KBM-7 (cell line): ENCODE measurements around the gene ENOX1.

Experiments
- DNase-seq: peaks from one replicate; pipeline ENCODE4 v3.0.0-alpha.2; 2015
- in situ Hi-C: fragments of 300-500 bp; cut with MboI; formaldehyde crosslinking; loops from 2 replicates; pipeline ENCODE4 v1.14.3; 2020; ENCODE audit warnings: low sequenced_read_pairs, low pct_unique_long_range_greater_than_20kb, mixed read lengths

The ENOX1 gene

DNA sequence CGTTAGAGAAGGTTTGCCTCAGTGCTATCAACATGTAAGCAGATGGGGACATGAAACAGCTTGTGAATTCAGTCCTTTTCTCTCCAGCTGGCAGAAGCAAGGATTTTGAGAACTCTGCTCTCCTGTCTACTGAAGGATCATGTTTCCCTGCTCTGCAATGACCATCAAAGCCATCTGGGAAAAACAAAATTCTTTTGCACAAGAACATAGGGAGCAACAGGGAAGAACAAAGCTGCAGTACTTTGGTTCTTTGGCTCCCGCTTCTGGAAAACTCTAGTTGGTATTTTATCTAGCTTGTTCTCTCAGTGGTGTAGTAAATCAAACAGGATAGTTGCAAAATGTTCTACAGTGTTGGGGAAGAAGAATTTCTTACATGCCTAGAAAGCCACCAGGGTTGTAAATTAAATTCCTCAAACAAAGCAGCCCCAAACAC is 270.4 kb downstream of the ENOX1 start:
- no peak for DNase-seq
- in situ Hi-C loops, result no loop called here

DNA sequence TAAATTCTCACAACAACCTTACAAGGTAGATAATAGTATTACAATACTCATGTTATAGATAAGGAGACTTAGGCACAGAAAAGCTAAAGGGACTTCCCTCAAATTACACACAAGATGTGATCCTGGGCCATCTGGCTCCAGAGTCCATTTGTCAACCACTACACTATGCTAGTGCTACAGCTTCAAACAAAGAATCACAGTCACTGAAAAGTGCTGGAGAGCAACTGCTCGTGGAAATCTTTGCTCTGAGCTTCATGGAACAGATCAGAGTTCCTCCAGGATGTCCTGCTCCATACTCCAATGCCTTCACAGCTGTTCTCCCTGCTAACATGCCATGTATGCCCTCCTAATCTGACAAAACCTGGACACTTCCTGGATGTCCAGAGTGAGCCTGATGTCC is 271.2 kb downstream of the ENOX1 start:
- in situ Hi-C loops, result no loop called here

DNA sequence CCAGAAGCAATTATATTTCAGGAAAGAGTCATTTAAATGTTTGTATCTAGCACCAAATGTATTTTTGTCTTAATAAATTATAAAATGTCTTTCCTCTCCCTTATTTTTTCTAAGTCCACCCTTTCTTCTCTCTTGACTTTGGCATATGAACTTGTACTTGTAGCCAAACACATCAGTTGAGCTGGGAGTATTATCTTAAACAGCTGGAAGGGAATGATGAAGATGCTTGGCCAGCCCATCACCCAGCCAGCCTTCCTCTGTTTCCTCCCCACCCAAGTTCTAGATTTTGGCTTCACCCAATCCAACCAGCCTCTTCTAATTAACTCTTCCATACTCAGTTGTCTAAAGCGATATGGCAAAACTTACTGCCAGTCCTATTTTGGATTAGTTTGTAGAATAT is 272.5 kb downstream of the ENOX1 start:
- in situ Hi-C loops, result no loop called here
- DNase-seq, result no peak

More for the DNA sequence above, 271.2 kb downstream of the ENOX1 start:
- no peak for DNase-seq

DNA sequence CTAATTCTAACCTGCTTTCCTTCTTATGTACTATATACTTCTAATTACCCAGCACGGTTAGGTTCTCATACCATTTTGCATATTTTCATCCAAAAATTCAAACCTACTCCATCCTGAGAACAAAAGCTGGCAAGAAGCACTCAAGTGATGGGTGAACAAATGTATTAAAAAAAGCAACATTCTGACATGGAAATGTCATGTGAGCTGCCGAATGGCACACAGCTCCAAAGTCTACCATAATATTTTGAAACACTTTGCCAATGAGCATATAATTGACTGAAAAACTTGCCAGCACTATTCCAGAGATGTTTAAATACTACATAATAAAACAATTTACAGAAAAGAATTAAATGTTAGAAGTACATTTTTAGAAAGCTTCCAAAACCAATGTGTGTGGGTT is 274.6 kb downstream of the ENOX1 start:
- DNase-seq, result no peak
- in situ Hi-C loops, result no loop called here

DNA sequence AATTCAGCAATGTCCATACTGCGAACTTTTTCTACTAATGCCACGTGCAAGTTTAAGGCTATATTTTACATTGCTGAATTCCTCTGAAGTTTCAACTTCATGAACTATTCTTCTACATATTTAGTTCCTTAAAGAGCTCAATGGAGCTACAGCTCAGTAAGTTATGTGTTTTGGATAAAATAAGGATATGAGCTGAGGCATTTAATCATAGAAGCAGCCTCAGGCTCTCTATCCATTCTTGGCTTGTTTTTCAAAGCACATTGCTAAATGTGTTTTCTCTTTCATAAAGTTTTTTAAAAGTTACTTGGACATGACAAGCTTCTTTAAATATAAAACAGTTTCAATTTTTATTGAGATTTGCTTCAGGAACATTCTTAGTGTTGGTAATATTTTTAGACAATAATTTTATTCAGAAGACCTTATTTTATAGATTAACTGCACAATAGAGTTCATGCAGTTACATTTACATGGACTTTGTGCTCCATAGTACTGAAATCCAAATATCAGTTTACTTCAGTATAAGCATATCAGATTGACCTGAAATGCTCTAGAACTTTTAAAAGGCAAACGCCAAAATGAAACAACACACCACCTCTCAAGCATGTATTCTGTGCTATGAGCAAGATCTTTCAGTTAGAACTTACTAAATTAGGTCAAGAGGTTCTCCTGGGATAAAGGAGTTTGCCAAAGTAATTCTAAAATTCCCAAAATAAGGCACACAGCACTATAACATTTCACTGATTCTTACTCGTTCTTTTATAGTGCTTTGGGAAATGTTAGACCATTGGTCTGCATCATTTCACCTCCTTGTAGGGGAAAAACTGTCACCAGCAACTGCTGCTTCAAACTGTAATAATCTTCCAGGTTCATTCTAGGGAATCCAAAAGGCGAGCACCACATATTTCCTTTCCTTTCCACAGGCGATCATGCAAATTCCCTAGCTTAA is 275.5 kb downstream of the ENOX1 start:
- in situ Hi-C loops, result no loop called here
- DNase-seq, result no peak

DNA sequence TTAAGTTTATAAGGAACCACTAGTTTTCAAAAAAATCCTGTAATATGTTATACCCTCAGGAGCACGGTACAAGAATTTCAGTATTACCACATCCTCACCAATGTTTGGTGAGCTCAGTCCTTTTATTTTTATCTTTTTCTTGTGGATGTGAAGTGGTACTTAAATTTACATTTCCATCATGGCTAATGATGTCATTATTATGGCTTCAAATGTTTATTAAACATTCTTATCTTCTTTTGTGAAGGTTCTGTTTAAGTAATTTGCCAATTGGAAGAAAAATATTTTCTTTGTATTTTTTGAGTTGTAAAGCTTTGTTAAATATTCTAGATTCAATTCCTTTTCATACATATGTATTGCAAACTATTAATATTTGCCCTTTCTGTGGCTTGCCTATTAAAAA is 291.0 kb downstream of the ENOX1 start:
- no peak for DNase-seq
- in situ Hi-C loops, result no loop called here

DNA sequence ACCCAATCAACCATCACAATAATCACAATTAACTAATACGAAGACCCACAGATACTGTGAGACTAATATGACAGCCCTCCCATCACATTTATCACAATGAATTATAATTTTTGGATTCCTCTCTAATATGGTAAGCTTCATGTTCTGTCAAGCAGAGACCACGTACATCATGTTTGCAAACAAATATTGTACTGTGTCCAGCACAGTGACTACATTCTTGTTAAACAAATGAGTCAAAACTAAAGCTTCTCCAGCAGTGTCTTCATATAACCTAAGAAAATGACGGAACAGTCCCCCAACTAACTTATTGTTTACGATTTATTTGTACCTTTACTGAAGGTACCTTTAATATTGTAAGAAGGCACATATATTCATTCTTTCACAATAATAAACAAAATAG is 292.6 kb downstream of the ENOX1 start:
- in situ Hi-C loops, result no loop called here
- no peak for DNase-seq

DNA sequence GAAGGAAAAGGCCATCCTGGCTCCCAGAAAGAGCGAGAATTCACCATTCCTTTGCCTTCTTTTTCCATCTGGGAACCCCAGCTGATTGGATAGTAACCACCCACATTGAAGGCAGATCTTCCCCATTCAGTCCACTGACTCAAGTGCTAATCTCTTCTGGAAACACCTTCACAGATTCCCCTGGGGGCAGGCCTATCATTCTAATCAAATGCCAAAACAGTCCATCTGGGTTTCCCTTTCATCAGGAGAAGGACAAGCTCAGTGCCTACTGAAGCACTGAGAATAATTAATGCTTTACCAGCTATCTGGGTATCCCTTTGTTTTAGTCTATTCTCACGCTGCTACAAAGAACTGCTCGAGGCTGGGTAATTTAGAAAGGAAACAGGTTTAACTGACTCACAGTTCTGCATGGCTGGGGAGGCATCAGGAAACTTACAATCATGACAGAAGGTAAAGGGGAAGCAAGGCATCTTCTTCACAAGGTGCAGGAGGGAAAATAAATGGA is 293.2 kb downstream of the ENOX1 start:
- DNase-seq, result no peak
- in situ Hi-C loops, result no loop called here

DNA sequence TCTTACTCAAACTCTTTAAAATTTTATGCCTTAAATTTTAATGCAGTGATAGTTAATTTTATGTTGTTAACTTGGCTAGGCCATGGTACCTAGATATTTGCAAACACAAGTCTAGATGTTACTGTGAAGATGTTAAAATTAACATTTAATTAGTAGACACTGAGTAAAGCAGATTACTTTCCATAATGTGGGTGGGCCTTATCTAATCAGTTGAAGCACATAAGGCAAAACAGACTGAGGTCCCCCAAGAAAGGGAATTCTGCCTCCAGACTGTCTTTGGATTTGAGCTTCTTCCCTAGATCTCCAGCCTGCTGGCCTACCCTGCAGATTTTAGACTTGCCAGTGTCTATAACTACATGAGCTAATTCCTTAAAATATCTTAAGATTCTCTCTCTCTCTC is 294.0 kb downstream of the ENOX1 start:
- in situ Hi-C loops, result no loop called here

DNA sequence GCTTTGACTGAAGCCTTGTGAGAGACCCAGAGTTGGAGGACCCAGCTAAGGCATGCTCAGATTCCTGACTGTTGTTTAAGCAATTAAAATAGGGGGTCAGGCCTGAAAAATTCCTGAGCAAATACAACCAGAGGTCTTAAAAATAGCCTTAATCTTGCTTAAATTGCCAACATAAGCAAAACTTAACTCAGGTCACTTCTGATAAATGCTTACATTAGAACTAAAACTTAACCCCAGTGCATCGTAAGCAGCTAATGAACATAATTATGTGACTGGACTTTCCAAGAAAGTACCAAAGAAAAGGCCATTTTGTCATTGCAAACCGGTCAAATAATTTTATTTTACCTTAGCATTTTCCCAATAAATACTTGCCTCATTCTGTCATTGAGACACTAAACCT is 294.5 kb downstream of the ENOX1 start:
- in situ Hi-C loops, result no loop called here
- no peak for DNase-seq

More for the DNA sequence above, 294.0 kb downstream of the ENOX1 start:
- DNase-seq, result no peak

DNA sequence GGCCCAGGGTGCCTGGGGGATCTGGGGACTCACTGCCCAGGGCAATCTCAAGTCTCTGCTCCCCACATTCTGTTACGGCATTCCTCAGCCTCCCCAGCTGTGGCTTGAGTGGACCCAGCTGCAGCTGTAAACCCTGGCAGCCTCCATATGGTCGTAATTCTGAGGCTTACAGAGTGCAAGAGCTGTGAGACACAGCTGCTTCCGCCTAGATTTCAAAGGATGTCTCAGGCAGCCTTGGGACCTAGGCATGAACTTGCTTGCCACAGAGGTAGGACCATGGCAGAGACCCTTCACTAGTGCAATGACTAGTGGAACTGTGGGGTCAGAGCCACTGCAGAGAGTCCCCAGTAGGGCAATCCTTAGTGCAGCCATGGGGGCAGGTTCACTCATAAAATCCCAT is 297.5 kb downstream of the ENOX1 start:
- DNase-seq, result no peak
- in situ Hi-C loops, result no loop called here

DNA sequence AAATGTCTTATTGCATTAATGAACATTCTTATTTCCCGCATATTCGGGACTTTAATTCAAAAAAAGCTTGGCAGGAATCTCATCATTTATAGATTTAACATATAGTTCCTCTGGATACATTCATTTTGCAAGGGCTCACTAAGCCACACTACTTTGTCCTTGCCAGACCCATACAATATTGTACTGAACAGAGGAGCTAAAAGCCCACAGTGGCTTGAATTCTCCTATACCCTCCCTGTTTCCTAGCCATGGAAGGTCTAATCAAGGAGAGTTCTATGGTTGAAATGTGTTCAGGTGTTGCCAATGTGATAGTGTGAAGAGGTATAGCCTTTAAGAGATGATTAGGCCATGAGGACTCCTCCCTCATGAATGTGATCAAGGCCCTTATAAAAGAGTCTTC is 298.9 kb downstream of the ENOX1 start:
- DNase-seq, result no peak
- in situ Hi-C loops, result no loop called here

DNA sequence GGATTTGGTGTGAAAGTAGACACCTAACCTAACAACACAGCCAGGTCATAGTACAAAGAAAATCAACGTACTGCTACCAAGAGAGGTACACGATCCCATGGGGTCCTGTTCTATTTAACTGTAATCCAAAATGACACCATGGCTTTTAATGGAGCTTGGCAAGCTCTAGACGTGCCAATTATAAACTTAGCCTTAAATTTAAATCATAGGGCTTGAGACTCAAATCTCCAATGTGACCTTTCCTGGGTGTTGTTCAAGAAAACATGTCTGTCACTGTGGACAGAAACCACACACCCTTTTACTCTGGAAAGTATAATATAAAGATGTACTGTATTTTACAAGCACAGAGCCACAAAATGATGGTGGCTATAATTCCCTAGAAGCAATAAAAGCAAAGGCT is 299.3 kb downstream of the ENOX1 start:
- in situ Hi-C loops, result no loop called here
- no peak for DNase-seq

DNA sequence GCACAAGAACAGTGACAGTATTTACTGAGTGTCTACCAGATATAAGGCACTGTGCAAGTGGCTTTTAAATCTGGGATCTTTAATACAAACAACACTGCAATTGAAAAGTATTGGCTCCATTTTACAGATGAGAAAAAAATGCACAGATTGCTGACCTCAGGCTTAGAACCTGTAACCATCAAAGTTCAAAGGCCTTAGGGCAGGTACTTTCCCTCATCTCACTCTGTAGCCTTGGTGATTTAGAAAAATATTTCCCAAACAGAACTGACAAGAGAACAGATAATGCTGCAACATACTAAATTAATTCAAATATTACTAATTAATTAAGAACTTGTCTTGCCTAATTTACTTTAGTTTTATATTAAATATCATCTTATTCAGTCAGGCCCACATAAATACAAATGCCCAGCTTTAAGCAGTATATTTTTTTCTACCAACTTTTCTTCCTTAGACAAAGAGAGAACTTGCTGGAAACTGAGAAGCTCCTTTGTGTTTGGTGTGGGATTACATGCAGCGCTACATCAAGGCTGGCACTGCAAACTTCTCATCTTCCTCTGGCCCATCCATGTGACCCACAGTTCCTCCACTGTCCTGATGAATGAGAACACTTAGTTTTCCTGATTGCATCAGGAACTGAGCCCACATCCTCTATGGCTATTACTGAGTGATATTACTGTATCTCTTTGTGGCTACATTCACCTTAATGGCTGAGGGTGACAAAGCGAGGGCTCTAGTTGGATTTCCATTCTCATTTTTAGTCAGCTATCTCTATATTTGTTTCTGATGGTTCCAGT is 302.1 kb downstream of the ENOX1 start:
- DNase-seq, result no peak

DNA sequence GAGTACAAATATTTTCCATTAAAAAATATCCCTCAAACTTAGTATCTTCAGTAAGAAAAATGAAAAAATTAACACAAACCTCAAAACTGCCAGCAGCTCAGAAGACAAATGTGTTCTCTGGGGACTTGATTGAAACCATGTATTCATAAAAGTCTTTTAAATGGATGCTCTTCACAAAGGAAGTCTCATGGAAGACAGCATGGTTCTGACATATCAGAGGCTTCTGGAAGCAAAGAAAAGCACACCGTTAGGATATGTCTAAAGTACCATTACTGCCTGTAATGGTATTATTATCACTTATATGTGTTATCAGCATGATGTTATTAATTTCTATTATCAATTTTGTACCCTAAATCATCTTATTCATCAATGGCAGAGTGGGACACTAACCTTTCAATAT is 302.8 kb downstream of the ENOX1 start:
- no peak for DNase-seq
- in situ Hi-C loops, result no loop called here

More for the DNA sequence above, 302.1 kb downstream of the ENOX1 start:
- in situ Hi-C loops, result no loop called here

DNA sequence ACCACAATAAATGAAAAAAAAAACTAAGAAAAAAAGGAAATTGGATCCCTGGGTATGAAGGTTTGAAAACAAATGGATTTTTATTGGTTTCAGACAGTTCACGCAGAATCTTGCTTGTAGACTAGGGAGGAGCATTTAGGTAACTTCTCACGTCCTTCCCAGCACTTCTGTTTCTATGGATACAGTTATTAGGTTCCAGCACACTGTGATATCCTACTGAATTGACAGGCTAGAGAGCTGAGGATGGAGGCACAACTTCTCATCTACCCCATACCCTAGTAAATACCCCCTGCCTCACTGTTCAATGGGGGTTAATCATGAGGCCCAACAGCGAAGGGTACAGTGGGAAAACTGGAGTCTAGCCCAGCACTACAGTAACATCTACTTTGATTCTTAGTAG is 304.1 kb downstream of the ENOX1 start:
- in situ Hi-C loops, result no loop called here
- no peak for DNase-seq

DNA sequence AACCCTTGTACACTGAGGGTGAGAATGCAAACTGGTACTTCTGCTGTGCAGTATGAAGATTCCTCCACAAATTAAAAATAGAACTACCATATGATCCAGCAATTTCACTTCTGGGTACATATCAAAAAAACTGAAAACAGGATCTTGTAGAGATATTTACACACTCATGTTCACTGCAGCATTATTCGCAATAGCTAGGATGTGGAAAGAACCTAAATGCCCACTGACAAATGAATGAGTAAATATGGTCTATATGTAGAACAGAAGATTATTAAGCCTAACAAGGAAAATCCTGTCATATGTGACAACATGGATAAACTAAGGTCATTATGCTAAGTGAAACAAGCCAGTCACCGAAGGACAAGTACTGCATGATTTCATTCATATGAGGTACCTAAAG is 304.7 kb downstream of the ENOX1 start:
- DNase-seq, result no peak
- in situ Hi-C loops, result no loop called here

DNA sequence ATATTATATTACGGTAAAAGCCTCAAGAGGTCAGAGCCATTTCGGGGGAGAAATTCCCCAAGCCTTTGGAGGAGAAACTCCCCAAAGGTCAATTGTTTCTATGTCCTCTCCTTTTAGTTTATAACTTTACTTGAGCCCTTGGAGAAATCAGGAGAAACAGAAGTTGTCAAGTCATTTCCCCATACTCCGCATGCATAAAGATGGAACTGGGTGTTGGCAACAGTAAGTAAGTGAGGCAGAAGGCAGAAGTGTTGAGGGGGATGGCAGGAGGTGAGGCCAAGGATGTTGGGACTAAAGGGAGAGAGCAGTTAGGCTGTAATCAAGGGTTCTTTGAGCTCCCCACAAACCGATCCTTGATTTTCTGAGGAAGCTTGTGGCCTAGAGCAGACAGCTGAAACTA is 307.9 kb downstream of the ENOX1 start:
- in situ Hi-C loops, result no loop called here
- no peak for DNase-seq

DNA sequence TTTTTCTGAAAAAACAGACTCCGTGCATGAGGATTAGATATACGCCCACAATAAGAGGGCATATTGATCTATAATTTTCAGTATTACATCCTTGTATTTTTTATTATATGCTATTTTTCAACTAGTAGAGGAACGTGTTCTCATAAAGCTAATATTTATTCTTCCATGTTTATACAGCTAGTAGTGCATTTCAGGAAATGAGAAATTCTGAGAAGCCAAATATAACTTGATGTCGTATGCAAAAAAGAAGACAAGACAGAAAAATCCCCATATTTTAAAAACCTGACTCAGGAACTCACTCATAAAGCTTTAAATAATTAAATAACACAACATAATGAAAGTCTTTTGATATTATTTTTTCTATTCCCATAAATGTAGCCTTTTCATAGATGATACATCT is 308.6 kb downstream of the ENOX1 start:
- in situ Hi-C loops, result no loop called here
- DNase-seq, result no peak

DNA sequence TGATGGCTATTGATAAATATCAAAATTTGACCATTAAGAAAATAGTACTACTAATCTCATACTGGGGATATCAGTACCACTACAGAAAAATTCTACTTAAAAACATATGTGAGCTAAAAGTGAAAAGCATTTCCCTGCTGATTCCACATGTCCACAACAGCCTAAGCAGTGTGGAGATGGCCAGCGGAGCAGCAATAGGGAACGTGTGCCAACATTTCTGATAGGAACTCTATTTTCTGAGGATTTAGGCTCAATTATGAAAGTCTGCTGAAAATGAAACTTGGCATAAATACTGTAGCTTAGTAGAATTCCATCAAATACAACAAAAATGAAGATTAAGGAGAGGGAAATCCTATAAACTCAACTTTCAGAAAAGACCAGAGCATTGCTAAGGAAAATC is 311.6 kb downstream of the ENOX1 start:
- in situ Hi-C loops, result no loop called here
- DNase-seq, result no peak
